ENCODE measurements around the gene DNAJB4.

DNA sequence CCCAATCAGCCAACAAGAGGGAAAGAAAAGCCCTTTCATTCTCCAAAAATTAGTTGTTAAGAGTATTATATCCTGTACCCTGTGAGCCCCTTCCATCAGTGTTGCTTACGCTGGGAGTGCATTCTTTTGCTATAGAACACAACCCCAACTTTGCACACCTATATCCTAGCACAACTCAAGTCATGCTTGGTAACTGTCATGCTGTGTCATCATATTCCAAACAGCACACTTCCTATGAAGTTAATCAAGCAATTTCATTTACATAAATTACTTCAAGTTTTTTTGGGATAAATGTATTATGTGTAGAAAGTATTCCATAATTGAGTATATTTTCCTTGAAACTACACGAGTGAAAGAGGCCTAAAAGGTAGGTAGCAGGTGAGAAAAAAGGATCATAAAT, 45.9 kb upstream of the DNAJB4 start:
- TF ChIP-seq CTCF (IDR thresholded peaks at IDR 0.05) (no peak), POLR2A (IDR thresholded peaks at IDR 0.05) (no peak)

All from testis (tissue), 2 donors.